Stimulated activated naive CD8-positive, alpha-beta T cell treated with anti-CD3 and anti-CD28 coated beads, Interleukin-15, Interleukin-2, amounts not matched to agents 100 ng/mL and 50 ng/mL, for 24 hours (primary cell): ENCODE results near the gene PRKCZ.
A peak's percentile ranks its signal among the peaks of the same experiment; 100 is the strongest.

Source experiments
- H3K27ac Mint-ChIP-seq: one replicate; pipeline ENCODE4 v1.8.0; 2021; ENCODE audit warnings: mild to moderate bottlenecking, mixed read lengths
- H3K27me3 Mint-ChIP-seq: one replicate; pipeline ENCODE4 v1.8.0; 2021; ENCODE audit warnings: mixed read lengths
- H3K36me3 Mint-ChIP-seq: one replicate; pipeline ENCODE4 v1.8.0; 2021; ENCODE audit warnings: low read depth, mixed read lengths
- H3K4me1 Mint-ChIP-seq: one replicate; pipeline ENCODE4 v1.8.0; 2021; ENCODE audit warnings: low read depth, mixed read lengths
- H3K4me3 Mint-ChIP-seq: one replicate; pipeline ENCODE4 v1.8.0; 2021; ENCODE audit warnings: mild to moderate bottlenecking, mixed read lengths
- H3K9me3 Mint-ChIP-seq: one replicate; pipeline ENCODE4 v1.8.0; 2021; ENCODE audit warnings: mixed read lengths

PRKCZ gene

GRCh38 chr1:2182376-2182775 is 132.2 kb downstream of the PRKCZ start:
- no peaks in the 10 kb centered on the region for H3K27me3 Mint-ChIP-seq
- H3K4me3 Mint-ChIP-seq: no peak overlapping the region
- no peaks in the 10 kb centered on the region for H3K4me1 Mint-ChIP-seq
- H3K27ac Mint-ChIP-seq: peak overlapping the region; percentile 26
- H3K36me3 Mint-ChIP-seq: no peaks in the 10 kb centered on the region
- H3K9me3 Mint-ChIP-seq: no peaks in the 10 kb centered on the region

- Mint-ChIP-seq H3K9me3 (no peaks in the 10 kb centered on the region), H3K4me1 (peaks cover under 1% of the 10 kb centered on the region), H3K27me3 (no peaks in the 10 kb centered on the region), H3K36me3 (no peaks in the 10 kb centered on the region), H3K27ac (no peak overlapping the region), H3K4me3 (no peak overlapping the region)
Measured at GRCh38 chr1:2183937-2184334, 133.7 kb downstream of the PRKCZ start.

GRCh38 chr1:2184531-2184930 is 134.3 kb downstream of the PRKCZ start:
- Mint-ChIP-seq H3K36me3 (no peaks in the 10 kb centered on the region), H3K4me1 (peaks cover 5% of the 10 kb centered on the region), H3K9me3 (no peaks in the 10 kb centered on the region), H3K27ac (no peak overlapping the region), H3K4me3 (no peak overlapping the region), H3K27me3 (no peaks in the 10 kb centered on the region)

GRCh38 chr1:2184934-2185333 is 134.7 kb downstream of the PRKCZ start:
- Mint-ChIP-seq H3K4me1 (peaks cover 5% of the 10 kb centered on the region), H3K36me3 (no peaks in the 10 kb centered on the region), H3K27ac (no peak overlapping the region), H3K27me3 (no peaks in the 10 kb centered on the region), H3K9me3 (no peaks in the 10 kb centered on the region), H3K4me3 (no peak overlapping the region)

- H3K4me3 Mint-ChIP-seq: no peak overlapping the region
- no peaks in the 10 kb centered on the region for H3K27me3 Mint-ChIP-seq
- H3K27ac Mint-ChIP-seq: no peak overlapping the region
- H3K36me3 Mint-ChIP-seq: no peaks in the 10 kb centered on the region
- H3K9me3 Mint-ChIP-seq: no peaks in the 10 kb centered on the region
- H3K4me1 Mint-ChIP-seq: peaks cover 12% of the 10 kb centered on the region
Measured at GRCh38 chr1:2185880-2186855, 136.0 kb downstream of the PRKCZ start.

GRCh38 chr1:2186901-2187300 is 136.7 kb downstream of the PRKCZ start:
- no peaks in the 10 kb centered on the region for H3K27me3 Mint-ChIP-seq
- H3K9me3 Mint-ChIP-seq: no peaks in the 10 kb centered on the region
- H3K4me3 Mint-ChIP-seq: no peak overlapping the region
- peaks cover 17% of the 10 kb centered on the region for H3K4me1 Mint-ChIP-seq
- no peak overlapping the region for H3K27ac Mint-ChIP-seq
- peaks cover 4% of the 10 kb centered on the region for H3K36me3 Mint-ChIP-seq

- no peaks in the 10 kb centered on the region for H3K27me3 Mint-ChIP-seq
- H3K4me1 Mint-ChIP-seq: peaks cover 22% of the 10 kb centered on the region
- no peak overlapping the region for H3K4me3 Mint-ChIP-seq
- H3K9me3 Mint-ChIP-seq: no peaks in the 10 kb centered on the region
- peaks cover 4% of the 10 kb centered on the region for H3K36me3 Mint-ChIP-seq
- H3K27ac Mint-ChIP-seq: peak overlapping the region; percentile 36
Measured at GRCh38 chr1:2187619-2188018, 137.4 kb downstream of the PRKCZ start.

GRCh38 chr1:2188336-2188735 is 138.1 kb downstream of the PRKCZ start:
- Mint-ChIP-seq H3K9me3 (no peaks in the 10 kb centered on the region), H3K27me3 (no peaks in the 10 kb centered on the region), H3K4me1 (peaks cover 29% of the 10 kb centered on the region), H3K36me3 (peaks cover 4% of the 10 kb centered on the region), H3K27ac (no peak overlapping the region), H3K4me3 (no peak overlapping the region)

- Mint-ChIP-seq H3K27ac (peak overlapping the region; percentile 85), H3K4me1 (peaks cover 30% of the 10 kb centered on the region), H3K27me3 (no peaks in the 10 kb centered on the region), H3K9me3 (no peaks in the 10 kb centered on the region), H3K4me3 (peak overlapping the region; percentile 78), H3K36me3 (peaks cover 4% of the 10 kb centered on the region)
Measured at GRCh38 chr1:2189459-2190425, 139.5 kb downstream of the PRKCZ start.

GRCh38 chr1:2190491-2190976 is 140.3 kb downstream of the PRKCZ start:
- Mint-ChIP-seq H3K36me3 (peaks cover 4% of the 10 kb centered on the region), H3K4me1 (peaks cover 30% of the 10 kb centered on the region), H3K9me3 (no peaks in the 10 kb centered on the region), H3K4me3 (peak overlapping the region; percentile 26), H3K27ac (no peak overlapping the region), H3K27me3 (no peaks in the 10 kb centered on the region)

GRCh38 chr1:2192031-2192995 is 142.1 kb downstream of the PRKCZ start:
- H3K4me3 Mint-ChIP-seq: peak overlapping the region; percentile 53
- H3K4me1 Mint-ChIP-seq: peaks cover 30% of the 10 kb centered on the region
- H3K27ac Mint-ChIP-seq: no peak overlapping the region
- H3K9me3 Mint-ChIP-seq: no peaks in the 10 kb centered on the region
- peaks cover 4% of the 10 kb centered on the region for H3K36me3 Mint-ChIP-seq
- H3K27me3 Mint-ChIP-seq: no peaks in the 10 kb centered on the region

- Mint-ChIP-seq H3K4me3 (peak overlapping the region; percentile 74), H3K36me3 (peaks cover 4% of the 10 kb centered on the region), H3K4me1 (peaks cover 39% of the 10 kb centered on the region), H3K27me3 (no peaks in the 10 kb centered on the region), H3K9me3 (no peaks in the 10 kb centered on the region), H3K27ac (peak overlapping the region; percentile 49)
Measured at GRCh38 chr1:2193514-2194281, 143.5 kb downstream of the PRKCZ start.

- H3K4me1 Mint-ChIP-seq: peaks cover 42% of the 10 kb centered on the region
- no peaks in the 10 kb centered on the region for H3K27me3 Mint-ChIP-seq
- peak within 1 kb of the TSS; percentile 82 for H3K4me3 Mint-ChIP-seq
- peak within 1 kb of the TSS; percentile 88 for H3K27ac Mint-ChIP-seq
- H3K9me3 Mint-ChIP-seq: no peaks in the 10 kb centered on the region
- peaks cover 4% of the 10 kb centered on the region for H3K36me3 Mint-ChIP-seq
Measured at GRCh38 chr1:2194319-2194897, 144.2 kb downstream of the PRKCZ start, which contains the start of gene FAAP20. Gene FAAP20, minus strand, starts transcription at chr1:2194772. Its CDS starts 23 bp downstream, at chr1:2194749.
